ENCODE data around the gene FAM219B.

GRCh38 chr15:74870436-74871215, 36.0 kb downstream of the FAM219B start:
- TF ChIP-seq NFIC (IDR thresholded peaks at IDR 0.05) (no peak), FOXM1 (IDR thresholded peaks at IDR 0.05; ENCODE audit: borderline replicate concordance, low read depth) (no peak), TEAD4 (IDR thresholded peaks at IDR 0.05) (no peak), CEBPB (IDR thresholded peaks at IDR 0.05) (no peak), CREB1 (IDR thresholded peaks at IDR 0.05; ENCODE audit: low read depth) (no peak), EP300 (IDR thresholded peaks at IDR 0.05; ENCODE audit: borderline replicate concordance) (no peak), REST (IDR thresholded peaks at IDR 0.05; ENCODE audit: low read depth) (no peak), RAD21 (IDR thresholded peaks at IDR 0.05; ENCODE audit: low read depth) (no peak)
